Smooth muscle cell (in vitro differentiated cells): ENCODE results near the gene EPC1. TPM values are rescaled to one million over a fixed set of nuclear protein-coding genes. Genes with fewer than 3 reads are reported as not detected.

Experiments
- DNase-seq: peaks from one replicate; lab custom pipeline; 2025; ENCODE audit not compliant: unreplicated experiment; lab: John Stamatoyannopoulos, UW
- H2AFZ ChIP-seq: fragments of 200-600 bp; sonication (generic); 2 replicates; pipeline ENCODE4 v1.6.0; 2016; ENCODE audit warnings: antibody characterized with exemption, low read depth, mild to moderate bottlenecking
- H3F3A ChIP-seq: fragments of 200-600 bp; sonication (generic); 2 replicates; pipeline ENCODE4 v1.6.0; 2017; ENCODE audit warnings: antibody characterized with exemption, low read depth
- H3K27ac ChIP-seq: fragments of 200-600 bp; sonication (generic); 2 replicates; pipeline ENCODE4 v1.5.1; 2016; ENCODE audit warnings: low read depth, mild to moderate bottlenecking
- H3K27me3 ChIP-seq: fragments of 200-600 bp; sonication (generic); 2 replicates; pipeline ENCODE4 v1.6.1; 2016; ENCODE audit warnings: low read depth, mild to moderate bottlenecking
- H3K36me3 ChIP-seq: fragments of 200-600 bp; sonication (generic); 2 replicates; pipeline ENCODE4 v1.5.1; 2016; ENCODE audit warnings: low read depth
- H3K4me1 ChIP-seq: fragments of 200-600 bp; sonication (generic); 2 replicates; pipeline ENCODE4 v1.5.1; 2016; ENCODE audit warnings: low read depth
- H3K4me2 ChIP-seq: fragments of 200-600 bp; sonication (generic); 2 replicates; pipeline ENCODE4 v1.6.0; 2016; ENCODE audit warnings: mild to moderate bottlenecking
- H3K4me3 ChIP-seq: fragments of 200-600 bp; sonication (generic); 2 replicates; pipeline ENCODE4 v1.5.1; 2016; ENCODE audit warnings: mild to moderate bottlenecking
- H3K79me2 ChIP-seq: fragments of 200-600 bp; sonication (generic); 2 replicates; pipeline ENCODE4 v1.6.0; 2016; ENCODE audit warnings: low read depth, mild to moderate bottlenecking
- H3K9ac ChIP-seq: fragments of 200-600 bp; sonication (generic); 2 replicates; pipeline ENCODE4 v1.6.0; 2016; ENCODE audit warnings: low read depth
- H3K9me3 ChIP-seq: fragments of 200-600 bp; sonication (generic); replicated peaks from 2 replicates; pipeline ENCODE4 v1.5.1; 2016; ENCODE audit warnings: low read depth
- H4K20me1 ChIP-seq: fragments of 200-600 bp; sonication (generic); 2 replicates; pipeline ENCODE4 v1.6.0; 2016; ENCODE audit warnings: low read depth
- whole genome bisulfite sequencing: methylation state at CpG from one replicate; pipeline ENCODE4 v1.1.7; 2016; ENCODE audit warnings: low lambda C conversion rate; 5-methylcytosine and 5-hydroxymethylcytosine counted together
- polyA plus RNA-seq: library from polyadenylated mRNA; unstranded; fragments of >200 nt; fragmentation: Nextera tagmentation; extraction: Ambion mirVana; gene quantifications from 2 replicates; pipeline ENCODE4 v1.2.1, GENCODE V29; 2016
- total RNA-seq: library from RNA; depleted of rRNA; stranded (reverse); fragments of >200 nt; gene quantifications from 2 replicates; pipeline ENCODE4 v1.2.3, GENCODE V29; 2014
- TF ChIP-seq, protein P1 (sequence below): fragments of 200-600 bp; sonication (generic); IDR thresholded peaks from 2 replicates; pipeline ENCODE4 v1.5.1; 2017; ENCODE audit warnings: borderline replicate concordance, mild to moderate bottlenecking, antibody characterized with exemption; ENCODE audit not compliant: insufficient read depth, poor library complexity, severe bottlenecking

Gene EPC1
- total and polyA plus RNA-seq, 2 experiments from 2014 or later, result 16.3 to 52.1 TPM

DNA sequence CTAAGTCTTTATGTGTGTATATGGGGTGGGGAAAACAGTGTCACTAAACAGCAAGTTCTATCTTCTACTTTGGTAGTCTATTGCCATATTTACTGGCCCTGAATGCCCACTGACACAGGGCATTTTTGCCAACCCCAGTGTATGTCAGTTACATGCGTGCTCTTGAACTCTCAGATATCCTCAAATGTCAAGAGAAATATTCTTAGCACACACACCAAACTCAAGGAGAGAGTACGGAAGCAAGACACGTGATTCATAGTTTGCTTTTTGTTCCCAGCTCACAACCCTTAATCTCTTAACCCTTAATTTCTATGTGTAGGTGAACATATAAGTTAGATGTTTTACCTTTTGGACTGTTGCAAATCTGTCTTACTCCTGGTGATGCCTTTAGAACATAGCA lies 39.3 kb downstream of the EPC1 start:
- Histone ChIP-seq H3K36me3 (peaks cover 23% of the 10 kb centered on the region), H3F3A (peaks cover 13% of the 10 kb centered on the region), H3K4me3 (no peak overlapping the region), H3K4me1 (no peaks in the 10 kb centered on the region), H3K27me3 (no peaks in the 10 kb centered on the region), H3K4me2 (no peak overlapping the region), H3K9ac (no peak overlapping the region), H2AFZ (no peak overlapping the region), H3K27ac (peak overlapping the region; percentile 16), H4K20me1 (peaks cover 100% of the 10 kb centered on the region), H3K79me2 (peaks cover 100% of the 10 kb centered on the region), H3K9me3 (no peaks in the 10 kb centered on the region)
- TF ChIP-seq, protein P1, sequence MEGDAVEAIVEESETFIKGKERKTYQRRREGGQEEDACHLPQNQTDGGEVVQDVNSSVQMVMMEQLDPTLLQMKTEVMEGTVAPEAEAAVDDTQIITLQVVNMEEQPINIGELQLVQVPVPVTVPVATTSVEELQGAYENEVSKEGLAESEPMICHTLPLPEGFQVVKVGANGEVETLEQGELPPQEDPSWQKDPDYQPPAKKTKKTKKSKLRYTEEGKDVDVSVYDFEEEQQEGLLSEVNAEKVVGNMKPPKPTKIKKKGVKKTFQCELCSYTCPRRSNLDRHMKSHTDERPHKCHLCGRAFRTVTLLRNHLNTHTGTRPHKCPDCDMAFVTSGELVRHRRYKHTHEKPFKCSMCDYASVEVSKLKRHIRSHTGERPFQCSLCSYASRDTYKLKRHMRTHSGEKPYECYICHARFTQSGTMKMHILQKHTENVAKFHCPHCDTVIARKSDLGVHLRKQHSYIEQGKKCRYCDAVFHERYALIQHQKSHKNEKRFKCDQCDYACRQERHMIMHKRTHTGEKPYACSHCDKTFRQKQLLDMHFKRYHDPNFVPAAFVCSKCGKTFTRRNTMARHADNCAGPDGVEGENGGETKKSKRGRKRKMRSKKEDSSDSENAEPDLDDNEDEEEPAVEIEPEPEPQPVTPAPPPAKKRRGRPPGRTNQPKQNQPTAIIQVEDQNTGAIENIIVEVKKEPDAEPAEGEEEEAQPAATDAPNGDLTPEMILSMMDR, result no peak
- 81% methylated on average over 3 of the region's 3 CpGs for WGBS
- no peak for DNase-seq

DNA sequence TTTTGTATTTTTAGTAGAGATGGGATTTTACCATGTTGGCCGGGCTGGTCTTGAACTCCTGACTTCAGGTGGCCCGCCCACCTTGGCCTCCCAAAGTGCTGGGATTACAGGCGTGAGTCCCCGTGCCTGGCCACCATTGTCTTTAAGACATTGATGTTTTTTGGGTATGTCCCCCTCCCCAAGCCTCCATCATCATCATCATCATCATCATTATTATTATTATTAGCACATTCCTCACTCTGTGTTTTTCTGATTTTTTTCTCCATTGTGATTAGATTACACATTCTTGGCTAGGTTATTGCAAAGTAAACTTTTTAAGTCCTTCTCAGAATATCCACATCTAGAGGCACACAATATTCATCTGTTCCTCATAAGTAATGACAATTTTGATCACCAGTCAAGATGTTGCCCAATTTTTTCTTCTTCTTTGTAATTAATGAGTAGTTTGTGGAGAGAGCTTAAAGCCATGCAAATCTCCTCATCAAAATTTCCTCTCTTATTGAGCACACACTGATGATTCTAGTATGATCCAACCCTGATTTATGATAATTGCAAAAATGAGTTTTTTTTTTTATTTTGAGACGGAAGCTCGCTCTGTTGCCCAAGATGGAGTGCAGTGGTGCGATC lies 47.5 kb downstream of the EPC1 start:
- TF ChIP-seq, protein P1, result no peak
- Histone ChIP-seq H3K27ac (no peak overlapping the region), H3K4me3 (no peak overlapping the region), H3K4me2 (no peak overlapping the region), H3K36me3 (peaks cover 13% of the 10 kb centered on the region), H3K27me3 (no peaks in the 10 kb centered on the region), H3K79me2 (peaks cover 100% of the 10 kb centered on the region), H2AFZ (no peak overlapping the region), H3K9me3 (no peaks in the 10 kb centered on the region), H3K4me1 (no peaks in the 10 kb centered on the region), H3F3A (no peaks in the 10 kb centered on the region), H4K20me1 (peaks cover 100% of the 10 kb centered on the region), H3K9ac (no peak overlapping the region)
- no peak for DNase-seq
- 93% methylated on average over 7 of the region's 7 CpGs for WGBS

DNA sequence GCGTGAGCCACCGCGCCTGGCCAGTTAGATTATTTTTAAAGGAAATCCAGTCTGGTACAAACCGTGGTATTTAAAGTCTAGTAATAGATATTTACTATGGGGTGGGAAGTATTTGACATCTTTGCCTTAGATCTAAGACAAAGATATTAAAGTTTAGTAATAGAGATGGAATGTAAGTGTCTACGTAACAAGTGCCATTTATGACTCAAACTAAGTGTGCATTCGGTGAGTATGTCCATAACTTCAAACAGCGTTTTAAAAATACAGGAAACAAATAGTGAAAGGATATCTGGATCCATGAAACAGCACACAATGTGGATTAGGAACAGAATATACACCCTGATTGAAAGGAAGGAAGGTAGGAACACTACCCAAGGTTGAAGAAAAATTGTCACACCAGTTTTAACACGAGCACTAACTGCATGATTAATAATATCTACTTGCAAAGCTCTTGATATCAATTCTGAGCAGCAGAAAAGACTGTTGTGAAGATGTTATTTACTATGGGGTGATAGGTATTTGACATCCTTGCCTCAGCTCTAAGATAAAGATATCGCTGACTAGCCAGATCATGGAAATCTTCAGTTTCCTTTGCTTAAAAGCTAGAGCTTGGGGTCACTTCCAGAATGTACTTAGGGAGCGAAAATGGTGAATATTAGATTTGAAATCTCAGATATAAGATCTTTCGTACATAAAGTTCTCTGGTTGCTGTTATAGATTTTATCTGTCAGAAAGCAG lies 48.7 kb downstream of the EPC1 start:
- no peak overlapping the region for H3K4me3 ChIP-seq
- no peak overlapping the region for H3K9ac ChIP-seq
- peak overlapping the region; percentile 83 for H3K27ac ChIP-seq
- peaks cover 6% of the 10 kb centered on the region for H3K36me3 ChIP-seq
- H3F3A ChIP-seq, result no peaks in the 10 kb centered on the region
- no peaks in the 10 kb centered on the region for H3K27me3 ChIP-seq
- peaks cover 100% of the 10 kb centered on the region for H4K20me1 ChIP-seq
- no peak for DNase-seq
- H3K4me1 ChIP-seq, result no peaks in the 10 kb centered on the region
- TF ChIP-seq, protein P1, result no peak
- H3K9me3 ChIP-seq, result no peaks in the 10 kb centered on the region
- H3K4me2 ChIP-seq, result no peak overlapping the region
- 83% methylated on average over 11 of the region's 11 CpGs for WGBS
- peaks cover 100% of the 10 kb centered on the region for H3K79me2 ChIP-seq
- H2AFZ ChIP-seq, result no peak overlapping the region
